HCT116 (cell line): ENCODE data around the gene BST1. TPM values are rescaled to one million over a fixed set of nuclear protein-coding genes. Genes with fewer than 3 reads are reported as not detected.

ENCODE experiments used
- ATAC-seq: fragments of 200-7000 bp; cut with Tn5 transposase; 2 replicates; pipeline ENCODE4 v1.9.1; 2020; ENCODE audit warnings: mild to moderate bottlenecking, moderate library complexity
- BruUV-seq: library from RNA; stranded (reverse); fragments of 400-500 nt; replicated peaks from 2 replicates; lab custom pipeline; 2021; lab: Mats Ljungman, UMichigan
- CTCF ChIA-PET: fragments of 300-600 bp; sonication (Branson Sonifier 250); formaldehyde crosslinking; loops from one replicate; lab custom pipeline; 2021; ENCODE audit warnings: antibody characterized with exemption; lab: Charles Lee
- POLR2A ChIA-PET: fragments of 300-600, 350-600 bp; sonication (Branson Sonifier 250); formaldehyde crosslinking; loops from one replicate; lab custom pipeline; 2021; ENCODE audit warnings: antibody characterized with exemption; lab: Charles Lee
- RAD21 ChIA-PET, 2 experiments: fragments of 300-600 bp; sonication (Branson Sonifier 250); formaldehyde crosslinking; loops; one replicate each; lab custom pipeline; 2023; ENCODE audit warnings: low total read pairs in 2 of 2; ENCODE audit not compliant: uncharacterized antibody in 2 of 2, unreplicated experiment in 2 of 2, low non-redundant PET in 1 of 2; lab: Charles Lee
- DNase-seq: peaks from one replicate; pipeline ENCODE4 v3.0.0-alpha.2; 2010; ENCODE audit warnings: low read depth, low spot score
- H2AFZ ChIP-seq: fragments of 200-600 bp; shearing (Covaris generic), sonication (generic); 2 replicates; pipeline ENCODE4 v1.6.1; 2017; ENCODE audit warnings: low read depth, mixed run types, mixed read lengths, antibody characterized with exemption, low read length; ENCODE audit not compliant: poor library complexity, severe bottlenecking
- H3K27ac ChIP-seq: 2 replicates; pipeline ENCODE4 v1.5.1; 2012; ENCODE audit warnings: low read depth, low read length
- H3K27me3 ChIP-seq: fragments of 200-600 bp; sonication (generic); 2 replicates; pipeline ENCODE4 v1.6.1; 2016; ENCODE audit warnings: mixed run types, low read length, mixed read lengths; ENCODE audit not compliant: insufficient read depth
- H3K36me3 ChIP-seq, 2 experiments: fragments of 200-500 bp in 1 of 2; fragments of 200-600 bp in 1 of 2; sonication (Bioruptor generic) in 1 of 2; sonication (generic) in 1 of 2; 2 replicates each; pipeline versions ENCODE4 v1.5.1 to v1.6.1; 2014 to 2016; ENCODE audit warnings: low read length in 2 of 2, inconsistent platforms in 1 of 2, mixed read lengths in 1 of 2, mixed run types in 1 of 2; ENCODE audit not compliant: insufficient read depth in 2 of 2, control insufficient read depth in 1 of 2
- H3K4me1 ChIP-seq, 2 experiments: fragments of 200-600 bp in 1 of 2; sonication (generic) in 1 of 2; 2 replicates each; pipeline versions ENCODE4 v1.5.1 to v1.6.1; 2012 to 2017; ENCODE audit warnings: low read length in 2 of 2, inconsistent platforms in 1 of 2, mild to moderate bottlenecking in 1 of 2, mixed read lengths in 1 of 2, mixed run types in 1 of 2, moderate library complexity in 1 of 2; ENCODE audit not compliant: insufficient read depth in 2 of 2, control insufficient read depth in 1 of 2
- H3K4me2 ChIP-seq: fragments of 200-600 bp; sonication (generic); 2 replicates; pipeline ENCODE4 v1.6.1; 2017; ENCODE audit warnings: mixed run types, low read length, mixed read lengths
- H3K4me3 ChIP-seq, 2 experiments: fragments of 200-600 bp in 1 of 2; sonication (generic) in 1 of 2; replicated peaks in 1 of 2; 2 replicates each; pipeline ENCODE4 v1.5.1; 2011 to 2016; ENCODE audit warnings: low read length in 2 of 2, control low read depth in 1 of 2, low read depth in 1 of 2, mild to moderate bottlenecking in 1 of 2, mixed read lengths in 1 of 2, mixed run types in 1 of 2
- H3K79me2 ChIP-seq: fragments of 200-600 bp; sonication (generic); 2 replicates; pipeline ENCODE4 v1.6.1; 2017; ENCODE audit warnings: mild to moderate bottlenecking, mixed run types, low read length, moderate library complexity, mixed read lengths; ENCODE audit not compliant: insufficient read depth
- H3K9ac ChIP-seq: fragments of 200-600 bp; sonication (generic); 2 replicates; pipeline ENCODE4 v1.6.1; 2016; ENCODE audit warnings: low read length, mixed read lengths
- H3K9me2 ChIP-seq: fragments of 200-600 bp; sonication (generic), shearing (Covaris generic); 2 replicates; pipeline ENCODE4 v1.6.1; 2017; ENCODE audit warnings: mixed run types, mild to moderate bottlenecking, moderate library complexity; ENCODE audit not compliant: insufficient read depth
- H3K9me3 ChIP-seq, 2 experiments: fragments of 200-500 bp in 1 of 2; fragments of 200-600 bp in 1 of 2; sonication (Bioruptor generic) in 1 of 2; sonication (generic) in 1 of 2; 2 replicates each; pipeline ENCODE4 v1.6.1; 2014 to 2017; ENCODE audit warnings: low read length in 2 of 2, mixed read lengths in 2 of 2, inconsistent platforms in 1 of 2, low read depth in 1 of 2, mild to moderate bottlenecking in 1 of 2, mixed run types in 1 of 2, moderate library complexity in 1 of 2; ENCODE audit not compliant: control insufficient read depth in 1 of 2, insufficient read depth in 1 of 2
- H4K20me1 ChIP-seq: fragments of 200-600 bp; sonication (generic), shearing (Covaris generic); 2 replicates; pipeline ENCODE4 v1.6.1; 2017; ENCODE audit warnings: mixed run types, mild to moderate bottlenecking, moderate library complexity; ENCODE audit not compliant: insufficient read depth
- EGR1 ChIP-seq: IDR thresholded peaks from 2 replicates; pipeline ENCODE4 v1.6.1; 2012; ENCODE audit warnings: low read depth
- ELF1 ChIP-seq: IDR thresholded peaks from 2 replicates; pipeline ENCODE4 v1.6.1; 2012; ENCODE audit warnings: low read depth, borderline replicate concordance
- EZH2 ChIP-seq: fragments of 200-600 bp; sonication (generic); IDR thresholded peaks from 2 replicates; pipeline ENCODE4 v1.6.1; 2017; ENCODE audit warnings: antibody characterized with exemption, mixed run types
- EZH2phosphoT487 ChIP-seq: fragments of 200-600 bp; IDR thresholded peaks from 2 replicates; pipeline ENCODE4 v1.6.1; 2018; ENCODE audit warnings: antibody characterized with exemption, borderline replicate concordance
- FOSL1 ChIP-seq: IDR thresholded peaks from 2 replicates; pipeline ENCODE4 v1.6.1; 2012; ENCODE audit warnings: low read depth
- JUND ChIP-seq: IDR thresholded peaks from 2 replicates; pipeline ENCODE4 v1.6.1; 2012
- POLR2AphosphoS5 ChIP-seq: IDR thresholded peaks from 2 replicates; pipeline ENCODE4 v1.6.1; 2011; ENCODE audit warnings: mild to moderate bottlenecking, low read depth, low read length, moderate library complexity
- RAD21 ChIP-seq: IDR thresholded peaks from 2 replicates; pipeline ENCODE4 v1.6.1; 2012; ENCODE audit warnings: low read depth, mild to moderate bottlenecking
- SIN3A ChIP-seq: IDR thresholded peaks from 2 replicates; pipeline ENCODE4 v1.6.1; 2012; ENCODE audit warnings: low read depth
- SP1 ChIP-seq: IDR thresholded peaks from 2 replicates; pipeline ENCODE4 v1.6.1; 2012; ENCODE audit warnings: low read depth
- SRF ChIP-seq: IDR thresholded peaks from 2 replicates; pipeline ENCODE4 v1.6.1; 2012; ENCODE audit warnings: low read depth
- ZFX ChIP-seq: fragments of 450-650 bp; IDR thresholded peaks from 2 replicates; pipeline ENCODE4 v1.6.1; 2017
- ZNF274 ChIP-seq: fragments of 200-500 bp; sonication (Bioruptor generic); IDR thresholded peaks from 2 replicates; pipeline ENCODE4 v1.6.1; 2014; ENCODE audit warnings: mild to moderate bottlenecking, low read depth, low read length, inconsistent platforms
- intact Hi-C: fragments of 100-400 bp; cut with micrococcal nuclease; formaldehyde crosslinking; loops from 2 replicates; pipeline ENCODE4 v1.10.0; 2022
- total RNA-seq: library from RNA; stranded (reverse); gene quantifications from one replicate; pipeline ENCODE4 v1.2.1, GENCODE V29; 2021; ENCODE audit not compliant: unreplicated experiment
- TF ChIP-seq, protein P1 (sequence below): IDR thresholded peaks from 2 replicates; pipeline ENCODE4 v1.6.1; 2012
- TF ChIP-seq, protein P2 (sequence below), 3 experiments: fragments of 200-600 bp in 1 of 3; sonication (generic) in 1 of 3; IDR thresholded peaks in 2 of 3; conservative IDR thresholded peaks in 1 of 3; 2 replicates each; pipeline ENCODE4 v1.5.1; 2012 to 2017; ENCODE audit warnings: low read depth in 2 of 3, low read length in 2 of 3, antibody characterized with exemption in 1 of 3, borderline replicate concordance in 1 of 3, control low read depth in 1 of 3, mild to moderate bottlenecking in 1 of 3, mixed read lengths in 1 of 3, mixed run types in 1 of 3, moderate library complexity in 1 of 3; ENCODE audit not compliant: insufficient read depth in 1 of 3
- TF ChIP-seq, protein P3 (sequence below): IDR thresholded peaks from 2 replicates; pipeline ENCODE4 v1.6.1; 2011; ENCODE audit warnings: mild to moderate bottlenecking, low read length, moderate library complexity; ENCODE audit not compliant: insufficient replicate concordance; ENCODE audit errors: extremely low read depth
- TF ChIP-seq, protein P4 (sequence below): IDR thresholded peaks from 2 replicates; pipeline ENCODE4 v1.6.1; 2012; ENCODE audit warnings: low read depth
- TF ChIP-seq, protein P5 (sequence below): IDR thresholded peaks from 2 replicates; pipeline ENCODE4 v1.6.1; 2012

Gene BST1
- total RNA-seq, 1 experiment from 2014 or later: 0.44 TPM

DNA sequence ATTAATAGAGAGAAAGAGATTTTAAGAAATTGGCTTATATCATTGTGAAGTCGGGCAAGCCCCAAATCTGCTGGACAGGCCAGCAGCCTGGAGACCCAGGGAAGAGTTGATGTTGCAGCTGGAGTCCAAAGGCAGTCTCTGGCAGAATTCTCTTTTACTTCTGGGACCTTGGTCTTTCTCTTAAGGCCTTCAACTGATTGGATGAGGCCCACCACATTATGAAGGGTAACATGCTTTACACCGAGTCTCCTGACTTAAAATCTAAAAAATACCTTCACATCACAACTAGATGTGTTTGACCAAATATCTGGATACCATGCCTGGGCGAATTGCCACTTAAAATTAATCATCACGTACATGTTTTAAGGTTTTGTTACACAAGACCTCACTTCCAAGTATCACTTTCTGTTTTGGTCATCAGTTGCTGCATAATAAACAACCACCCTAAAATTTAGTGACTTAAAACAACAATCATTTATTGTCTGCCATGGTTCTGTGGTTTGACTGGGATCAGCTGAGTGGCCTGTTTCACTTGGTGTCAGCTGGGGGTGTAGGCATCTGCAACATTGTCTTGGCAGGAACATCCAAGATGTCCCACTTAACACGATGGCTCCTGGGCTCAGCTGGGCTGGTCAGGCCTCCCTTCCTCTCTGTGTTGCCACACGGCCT is 78.7 kb downstream of the BST1 start:
- Histone ChIP-seq H3K36me3 (no peaks in the 10 kb centered on the region), H3K27ac (no peak overlapping the region), H3K79me2 (no peaks in the 10 kb centered on the region), H3K4me3 (no peak overlapping the region), H3K27me3 (no peaks in the 10 kb centered on the region), H3K4me1 (no peaks in the 10 kb centered on the region), H3K4me2 (no peak overlapping the region), H3K9ac (no peak overlapping the region), H4K20me1 (no peaks in the 10 kb centered on the region), H3K9me2 (no peaks in the 10 kb centered on the region), H3K9me3 (no peaks in the 10 kb centered on the region), H2AFZ (no peak overlapping the region)
- CTCF ChIA-PET: no interaction called here
- DNase-seq (no peak), ATAC-seq (no peak)
- no TSS peak for BruUV-seq
- intact Hi-C loops: no loop called here
- POLR2A ChIA-PET: no interaction called here
- TF ChIP-seq EZH2: no peak
- TF ChIP-seq EZH2phosphoT487: no peak
- no peak for TF ChIP-seq SP1
- TF ChIP-seq RAD21: no peak
- TF ChIP-seq POLR2AphosphoS5: no peak
- TF ChIP-seq FOSL1: no peak
- TF ChIP-seq, protein P1, sequence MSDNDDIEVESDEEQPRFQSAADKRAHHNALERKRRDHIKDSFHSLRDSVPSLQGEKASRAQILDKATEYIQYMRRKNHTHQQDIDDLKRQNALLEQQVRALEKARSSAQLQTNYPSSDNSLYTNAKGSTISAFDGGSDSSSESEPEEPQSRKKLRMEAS: no peak
- no peak for TF ChIP-seq EGR1
- TF ChIP-seq, protein P2, sequence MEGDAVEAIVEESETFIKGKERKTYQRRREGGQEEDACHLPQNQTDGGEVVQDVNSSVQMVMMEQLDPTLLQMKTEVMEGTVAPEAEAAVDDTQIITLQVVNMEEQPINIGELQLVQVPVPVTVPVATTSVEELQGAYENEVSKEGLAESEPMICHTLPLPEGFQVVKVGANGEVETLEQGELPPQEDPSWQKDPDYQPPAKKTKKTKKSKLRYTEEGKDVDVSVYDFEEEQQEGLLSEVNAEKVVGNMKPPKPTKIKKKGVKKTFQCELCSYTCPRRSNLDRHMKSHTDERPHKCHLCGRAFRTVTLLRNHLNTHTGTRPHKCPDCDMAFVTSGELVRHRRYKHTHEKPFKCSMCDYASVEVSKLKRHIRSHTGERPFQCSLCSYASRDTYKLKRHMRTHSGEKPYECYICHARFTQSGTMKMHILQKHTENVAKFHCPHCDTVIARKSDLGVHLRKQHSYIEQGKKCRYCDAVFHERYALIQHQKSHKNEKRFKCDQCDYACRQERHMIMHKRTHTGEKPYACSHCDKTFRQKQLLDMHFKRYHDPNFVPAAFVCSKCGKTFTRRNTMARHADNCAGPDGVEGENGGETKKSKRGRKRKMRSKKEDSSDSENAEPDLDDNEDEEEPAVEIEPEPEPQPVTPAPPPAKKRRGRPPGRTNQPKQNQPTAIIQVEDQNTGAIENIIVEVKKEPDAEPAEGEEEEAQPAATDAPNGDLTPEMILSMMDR (IDR thresholded peaks at IDR 0.05 in 2 of 3, conservative IDR thresholded peaks at IDR 0.05 in 1 of 3; ENCODE audit: borderline replicate concordance in 1 of 3, insufficient read depth in 1 of 3, low read depth in 2 of 3, low read length in 2 of 3): no peak
- TF ChIP-seq SIN3A: no peak
- TF ChIP-seq, protein P3, sequence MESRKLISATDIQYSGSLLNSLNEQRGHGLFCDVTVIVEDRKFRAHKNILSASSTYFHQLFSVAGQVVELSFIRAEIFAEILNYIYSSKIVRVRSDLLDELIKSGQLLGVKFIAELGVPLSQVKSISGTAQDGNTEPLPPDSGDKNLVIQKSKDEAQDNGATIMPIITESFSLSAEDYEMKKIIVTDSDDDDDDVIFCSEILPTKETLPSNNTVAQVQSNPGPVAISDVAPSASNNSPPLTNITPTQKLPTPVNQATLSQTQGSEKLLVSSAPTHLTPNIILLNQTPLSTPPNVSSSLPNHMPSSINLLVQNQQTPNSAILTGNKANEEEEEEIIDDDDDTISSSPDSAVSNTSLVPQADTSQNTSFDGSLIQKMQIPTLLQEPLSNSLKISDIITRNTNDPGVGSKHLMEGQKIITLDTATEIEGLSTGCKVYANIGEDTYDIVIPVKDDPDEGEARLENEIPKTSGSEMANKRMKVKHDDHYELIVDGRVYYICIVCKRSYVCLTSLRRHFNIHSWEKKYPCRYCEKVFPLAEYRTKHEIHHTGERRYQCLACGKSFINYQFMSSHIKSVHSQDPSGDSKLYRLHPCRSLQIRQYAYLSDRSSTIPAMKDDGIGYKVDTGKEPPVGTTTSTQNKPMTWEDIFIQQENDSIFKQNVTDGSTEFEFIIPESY: no peak
- TF ChIP-seq JUND: no peak
- TF ChIP-seq, protein P4, sequence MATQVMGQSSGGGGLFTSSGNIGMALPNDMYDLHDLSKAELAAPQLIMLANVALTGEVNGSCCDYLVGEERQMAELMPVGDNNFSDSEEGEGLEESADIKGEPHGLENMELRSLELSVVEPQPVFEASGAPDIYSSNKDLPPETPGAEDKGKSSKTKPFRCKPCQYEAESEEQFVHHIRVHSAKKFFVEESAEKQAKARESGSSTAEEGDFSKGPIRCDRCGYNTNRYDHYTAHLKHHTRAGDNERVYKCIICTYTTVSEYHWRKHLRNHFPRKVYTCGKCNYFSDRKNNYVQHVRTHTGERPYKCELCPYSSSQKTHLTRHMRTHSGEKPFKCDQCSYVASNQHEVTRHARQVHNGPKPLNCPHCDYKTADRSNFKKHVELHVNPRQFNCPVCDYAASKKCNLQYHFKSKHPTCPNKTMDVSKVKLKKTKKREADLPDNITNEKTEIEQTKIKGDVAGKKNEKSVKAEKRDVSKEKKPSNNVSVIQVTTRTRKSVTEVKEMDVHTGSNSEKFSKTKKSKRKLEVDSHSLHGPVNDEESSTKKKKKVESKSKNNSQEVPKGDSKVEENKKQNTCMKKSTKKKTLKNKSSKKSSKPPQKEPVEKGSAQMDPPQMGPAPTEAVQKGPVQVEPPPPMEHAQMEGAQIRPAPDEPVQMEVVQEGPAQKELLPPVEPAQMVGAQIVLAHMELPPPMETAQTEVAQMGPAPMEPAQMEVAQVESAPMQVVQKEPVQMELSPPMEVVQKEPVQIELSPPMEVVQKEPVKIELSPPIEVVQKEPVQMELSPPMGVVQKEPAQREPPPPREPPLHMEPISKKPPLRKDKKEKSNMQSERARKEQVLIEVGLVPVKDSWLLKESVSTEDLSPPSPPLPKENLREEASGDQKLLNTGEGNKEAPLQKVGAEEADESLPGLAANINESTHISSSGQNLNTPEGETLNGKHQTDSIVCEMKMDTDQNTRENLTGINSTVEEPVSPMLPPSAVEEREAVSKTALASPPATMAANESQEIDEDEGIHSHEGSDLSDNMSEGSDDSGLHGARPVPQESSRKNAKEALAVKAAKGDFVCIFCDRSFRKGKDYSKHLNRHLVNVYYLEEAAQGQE: no peak
- no peak for TF ChIP-seq ZFX
- TF ChIP-seq SRF: no peak
- no peak for TF ChIP-seq ZNF274
- TF ChIP-seq, protein P5, sequence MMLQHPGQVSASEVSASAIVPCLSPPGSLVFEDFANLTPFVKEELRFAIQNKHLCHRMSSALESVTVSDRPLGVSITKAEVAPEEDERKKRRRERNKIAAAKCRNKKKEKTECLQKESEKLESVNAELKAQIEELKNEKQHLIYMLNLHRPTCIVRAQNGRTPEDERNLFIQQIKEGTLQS: no peak
- TF ChIP-seq ELF1: no peak
- RAD21 ChIA-PET: no interaction called here
